ENCODE data around the gene MYLK4. TPM values are rescaled to one million over a fixed set of nuclear protein-coding genes. Genes with fewer than 3 reads are reported as not detected.
A peak's percentile ranks its signal among the peaks of the same experiment; 100 is the strongest.

MYLK4 gene
- total RNA-seq, 4 donors from 2014 or later = 2.4 to 46.7 (median 26.9) TPM

DNA sequence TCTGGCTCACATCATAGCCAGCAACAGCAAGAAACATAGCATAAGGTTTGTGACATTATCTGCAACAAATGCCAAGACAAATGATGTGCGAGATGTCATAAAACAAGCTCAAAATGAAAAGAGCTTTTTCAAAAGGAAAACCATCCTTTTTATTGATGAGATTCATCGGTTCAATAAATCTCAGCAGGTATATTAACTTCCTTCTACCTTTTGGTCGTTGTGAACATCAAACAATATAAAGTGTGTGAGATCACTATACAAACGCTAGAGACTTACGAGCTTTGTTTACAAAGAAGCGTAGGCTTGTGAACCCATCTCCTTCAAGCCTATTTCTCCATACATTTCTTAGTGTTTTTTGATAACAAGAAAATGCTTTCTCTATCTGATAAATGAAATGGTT is 18.0 kb upstream of the MYLK4 start:
- Histone ChIP-seq H3K4me1 (peaks cover 57 to 77% of the 10 kb centered on the region in 2 donors), H3K27ac (peak overlapping the region; percentile 79 to 96 (median 88)), H3K4me3 (peak overlapping the region in 2 of 4 donors; percentile 74 to 88), H3K27me3 (no peaks in the 10 kb centered on the region), H3K36me3 (no peaks in the 10 kb centered on the region), H3K9me3 (no peaks in the 10 kb centered on the region)
- no peak for ATAC-seq
- DNase-seq = no peak
- in situ Hi-C loops (cut with MboI; ENCODE audit: low sequenced_read_pairs in 4 of 4) (no loop called here), intact Hi-C loops (cut with DNase I; ENCODE audit: low total_unique reads) (loop anchor here (5.0 kb wide), 3 partner anchors 219 to 521 kb away; partner anchors contain the start of genes GMDS and RIPK1)
- TF ChIP-seq, protein P1, sequence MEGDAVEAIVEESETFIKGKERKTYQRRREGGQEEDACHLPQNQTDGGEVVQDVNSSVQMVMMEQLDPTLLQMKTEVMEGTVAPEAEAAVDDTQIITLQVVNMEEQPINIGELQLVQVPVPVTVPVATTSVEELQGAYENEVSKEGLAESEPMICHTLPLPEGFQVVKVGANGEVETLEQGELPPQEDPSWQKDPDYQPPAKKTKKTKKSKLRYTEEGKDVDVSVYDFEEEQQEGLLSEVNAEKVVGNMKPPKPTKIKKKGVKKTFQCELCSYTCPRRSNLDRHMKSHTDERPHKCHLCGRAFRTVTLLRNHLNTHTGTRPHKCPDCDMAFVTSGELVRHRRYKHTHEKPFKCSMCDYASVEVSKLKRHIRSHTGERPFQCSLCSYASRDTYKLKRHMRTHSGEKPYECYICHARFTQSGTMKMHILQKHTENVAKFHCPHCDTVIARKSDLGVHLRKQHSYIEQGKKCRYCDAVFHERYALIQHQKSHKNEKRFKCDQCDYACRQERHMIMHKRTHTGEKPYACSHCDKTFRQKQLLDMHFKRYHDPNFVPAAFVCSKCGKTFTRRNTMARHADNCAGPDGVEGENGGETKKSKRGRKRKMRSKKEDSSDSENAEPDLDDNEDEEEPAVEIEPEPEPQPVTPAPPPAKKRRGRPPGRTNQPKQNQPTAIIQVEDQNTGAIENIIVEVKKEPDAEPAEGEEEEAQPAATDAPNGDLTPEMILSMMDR (IDR thresholded peaks at IDR 0.05 in 4 of 5, conservative IDR thresholded peaks at IDR 0.05 in 1 of 5) = no peak

DNA sequence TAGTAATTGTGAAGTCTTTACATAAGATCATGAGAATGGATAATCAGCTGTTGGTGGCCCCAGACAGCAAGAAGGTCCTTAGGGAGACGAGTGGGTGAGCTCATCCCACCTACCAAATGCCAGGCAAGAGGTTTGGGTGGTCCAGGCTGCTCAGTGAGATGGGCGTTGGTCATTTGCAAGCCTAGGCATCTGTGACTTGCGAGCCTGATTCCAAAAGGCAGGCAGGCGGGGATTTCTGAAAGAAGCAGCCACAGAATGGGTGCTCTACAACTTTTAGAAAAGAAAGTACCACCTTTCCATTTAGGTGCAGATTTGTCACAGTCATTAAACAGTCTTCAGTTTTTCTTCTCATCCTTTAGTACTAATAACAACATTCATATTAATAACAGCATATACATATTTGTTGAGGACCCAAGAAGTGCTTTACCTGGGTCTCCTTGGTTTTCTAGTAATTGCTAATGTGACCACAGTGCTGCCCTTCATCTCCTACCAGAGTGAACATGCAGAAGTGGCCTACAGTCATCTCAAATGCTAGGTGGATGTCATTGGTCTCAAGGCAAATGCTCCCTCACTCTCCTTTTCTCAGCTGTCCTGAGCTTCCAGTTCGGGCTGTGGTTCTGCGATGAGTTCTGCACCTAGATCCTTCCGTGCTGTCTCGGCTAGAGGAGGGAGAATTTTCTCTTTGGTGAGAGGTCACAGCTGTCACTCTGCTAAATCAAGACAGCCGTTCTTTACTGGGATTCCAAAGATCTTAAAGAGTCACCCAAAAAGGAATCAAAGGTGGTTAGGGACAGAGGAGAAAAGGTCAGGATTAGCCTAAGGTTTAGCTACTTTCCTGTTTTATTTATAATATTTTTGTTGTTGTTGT is 17.2 kb upstream of the MYLK4 start:
- Histone ChIP-seq H3K4me3 (peak overlapping the region; percentile 62 to 88 (median 74)), H3K27me3 (no peaks in the 10 kb centered on the region), H3K36me3 (no peaks in the 10 kb centered on the region), H3K27ac (peak overlapping the region; percentile 79 to 96 (median 88)), H3K9me3 (no peaks in the 10 kb centered on the region), H3K4me1 (peaks cover 57 to 72% of the 10 kb centered on the region in 2 donors)
- ATAC-seq (no peak), DNase-seq (no peak)
- TF ChIP-seq, protein P1 (IDR thresholded peaks at IDR 0.05 in 4 of 5, conservative IDR thresholded peaks at IDR 0.05 in 1 of 5) = no peak
- TF ChIP-seq POLR2A (IDR thresholded peaks at IDR 0.05) = no peak
- in situ Hi-C loops (cut with MboI; ENCODE audit: low sequenced_read_pairs in 4 of 4) (no loop called here), intact Hi-C loops (cut with DNase I; ENCODE audit: low total_unique reads) (loop anchor here (5.0 kb wide), 3 partner anchors 219 to 521 kb away; partner anchors contain the start of genes GMDS and RIPK1)

DNA sequence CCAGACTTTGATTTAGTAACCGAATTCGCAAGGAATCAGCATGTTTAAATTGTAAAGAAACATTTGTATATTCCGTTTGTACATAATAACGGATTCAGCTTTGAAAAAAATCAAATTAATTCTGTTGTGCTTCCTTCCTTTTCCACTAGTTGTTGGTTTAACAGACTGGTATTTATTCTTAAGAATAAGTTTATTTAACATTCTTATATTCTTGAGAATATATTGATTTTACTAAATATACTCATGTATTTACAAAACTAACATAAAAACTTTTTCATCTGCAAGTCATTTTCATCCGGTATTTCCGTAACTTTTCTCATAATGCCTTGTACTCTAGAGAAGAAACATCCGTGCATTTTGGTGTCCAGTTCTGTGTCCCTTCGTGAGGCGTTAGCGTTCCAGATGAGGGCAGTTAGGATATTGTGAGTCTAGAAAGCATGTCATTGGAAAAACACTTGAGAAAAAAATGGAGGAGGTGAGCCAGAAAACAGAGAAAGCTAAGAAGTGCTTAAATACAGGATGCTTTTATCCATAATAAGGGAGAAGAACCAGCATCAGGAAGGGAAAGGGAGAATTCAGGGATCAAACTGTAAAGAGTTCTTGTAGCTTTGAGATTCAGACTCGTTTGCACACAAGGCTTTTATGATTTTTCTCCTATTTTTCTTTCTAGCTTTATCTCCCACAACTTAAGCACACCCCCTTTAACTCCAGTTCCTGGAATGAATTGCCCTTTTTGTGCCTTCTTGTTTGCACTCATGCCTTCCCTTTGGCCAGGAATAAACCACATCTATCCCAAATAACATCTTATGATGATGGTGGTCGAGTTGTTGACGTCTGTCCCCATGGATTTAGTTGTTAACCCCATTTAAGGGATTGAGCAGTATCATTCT is 16.3 kb upstream of the MYLK4 start:
- H3K36me3 ChIP-seq = no peaks in the 10 kb centered on the region
- peaks cover 54 to 64% of the 10 kb centered on the region in 2 donors for H3K4me1 ChIP-seq
- H3K27ac ChIP-seq = peak overlapping the region; percentile 79 to 96 (median 88)
- peak overlapping the region; percentile 62 to 88 (median 74) for H3K4me3 ChIP-seq
- in situ Hi-C loops (cut with MboI; ENCODE audit: low sequenced_read_pairs in 4 of 4) (no loop called here), intact Hi-C loops (cut with DNase I; ENCODE audit: low total_unique reads) (loop anchor here (5.0 kb wide), 3 partner anchors 220 to 520 kb away; partner anchors contain the start of genes GMDS and RIPK1)
- H3K9me3 ChIP-seq = no peaks in the 10 kb centered on the region
- ATAC-seq (no peak), DNase-seq (no peak)
- H3K27me3 ChIP-seq = no peaks in the 10 kb centered on the region
- no peak for TF ChIP-seq POLR2A (IDR thresholded peaks at IDR 0.05)
- TF ChIP-seq, protein P1 (IDR thresholded peaks at IDR 0.05 in 4 of 5, conservative IDR thresholded peaks at IDR 0.05 in 1 of 5) = peak in 1 of 5 experiments; percentile 8

DNA sequence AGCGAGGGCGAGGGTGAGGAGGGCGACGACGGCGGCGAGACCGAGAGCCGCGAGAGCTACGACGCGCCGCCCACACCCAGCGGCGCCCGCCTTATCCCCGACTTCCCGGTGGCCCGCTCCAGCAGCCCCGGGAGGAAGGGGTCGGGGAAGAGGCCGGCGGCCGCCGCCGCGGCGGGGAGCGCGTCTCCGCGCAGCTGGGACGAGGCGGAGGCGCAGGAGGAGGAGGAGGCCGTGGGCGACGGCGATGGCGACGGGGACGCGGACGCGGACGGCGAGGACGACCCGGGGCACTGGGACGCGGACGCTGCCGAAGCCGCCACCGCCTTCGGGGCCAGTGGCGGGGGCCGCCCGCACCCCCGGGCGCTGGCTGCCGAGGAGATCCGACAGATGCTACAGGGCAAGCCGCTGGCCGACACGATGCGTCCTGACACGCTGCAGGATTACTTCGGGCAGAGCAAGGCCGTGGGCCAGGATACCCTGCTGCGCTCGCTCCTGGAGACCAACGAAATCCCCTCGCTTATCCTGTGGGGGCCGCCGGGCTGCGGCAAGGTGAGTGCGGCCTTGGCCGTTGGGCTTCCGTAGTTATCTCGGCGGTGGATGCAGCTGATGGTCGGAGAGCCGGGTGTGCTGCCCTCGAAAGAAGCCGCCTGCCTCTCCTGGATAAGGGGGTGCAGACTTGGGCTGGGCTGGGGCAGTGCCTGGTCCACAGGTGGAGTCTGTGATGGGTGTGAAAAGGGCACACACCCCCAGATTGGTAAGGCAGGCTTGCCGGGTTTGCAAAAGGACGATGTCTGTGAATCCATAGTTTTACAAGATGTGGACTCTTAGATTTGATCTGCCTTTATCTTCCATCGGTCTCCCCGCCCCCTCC is 15.4 kb upstream of the MYLK4 start:
- ATAC-seq (peak; percentile 2 to 3), DNase-seq (no peak)
- Histone ChIP-seq H3K4me3 (peak overlapping the region; percentile 62 to 88 (median 74)), H3K36me3 (no peaks in the 10 kb centered on the region), H3K4me1 (peaks cover 46 to 55% of the 10 kb centered on the region in 2 donors), H3K27me3 (no peaks in the 10 kb centered on the region), H3K27ac (peak overlapping the region; percentile 79 to 96 (median 88)), H3K9me3 (no peaks in the 10 kb centered on the region)
- no peak for TF ChIP-seq POLR2A (IDR thresholded peaks at IDR 0.05)
- TF ChIP-seq, protein P1 (IDR thresholded peaks at IDR 0.05 in 4 of 5, conservative IDR thresholded peaks at IDR 0.05 in 1 of 5) = no peak
- intact Hi-C loops (cut with DNase I; ENCODE audit: low total_unique reads) = loop anchor here (2.0 to 5.0 kb wide), 4 partner anchors 75 to 519 kb away; partner anchors contain the start of genes GMDS, RIPK1 and SERPINB1
- in situ Hi-C loops (cut with MboI; ENCODE audit: low sequenced_read_pairs in 4 of 4) = no loop called here

Data from gastrocnemius medialis (tissue), 4 donors.